ENCODE results near the gene MTHFD1L. TPM values are rescaled to one million over a fixed set of nuclear protein-coding genes. Genes with fewer than 3 reads are reported as not detected.

MTHFD1L gene
- total and polyA plus RNA-seq, 2 of the 8 experiments (the other 6 are each of a cell fraction or from before 2014, with no cell fraction given), result 29.2 to 105 TPM

- TF ChIP-seq CHD7 (IDR thresholded peaks at IDR 0.05; ENCODE audit: insufficient replicate concordance, low read length), result no peak
- TF ChIP-seq JUN (IDR thresholded peaks at IDR 0.05; ENCODE audit: low read depth, low read length), result no peak
- no peak for TF ChIP-seq SIN3A (conservative IDR thresholded peaks at IDR 0.05 in 1 of 2, IDR thresholded peaks at IDR 0.05 in 1 of 2; ENCODE audit: low read depth in 1 of 2, low read length in 2 of 2)
- no peak for TF ChIP-seq RAD21 (IDR thresholded peaks at IDR 0.05 in 1 of 2, conservative IDR thresholded peaks at IDR 0.05 in 1 of 2; ENCODE audit: low read depth in 2 of 2, low read length in 2 of 2)
- no peak for TF ChIP-seq FOSL1 (IDR thresholded peaks at IDR 0.05; ENCODE audit: insufficient read depth, low read depth, low read length)
- TF ChIP-seq EP300 (IDR thresholded peaks at IDR 0.05; ENCODE audit: borderline replicate concordance in 1 of 2, low read depth in 2 of 2, low read length in 2 of 2), result no peak
- TF ChIP-seq SP1 (IDR thresholded peaks at IDR 0.05; ENCODE audit: low read depth, low read length), result no peak
- no peak for TF ChIP-seq CHD2 (IDR thresholded peaks at IDR 0.05; ENCODE audit: low read length)
- no peak for TF ChIP-seq RNF2 (IDR thresholded peaks at IDR 0.05; ENCODE audit: borderline replicate concordance, low read depth, low read length, missing control alignments, poor library complexity, severe bottlenecking)
- no peak for TF ChIP-seq KDM4A (IDR thresholded peaks at IDR 0.05; ENCODE audit: low read depth, low read length, severe bottlenecking)
- TF ChIP-seq BACH1 (IDR thresholded peaks at IDR 0.05; ENCODE audit: low read length), result no peak
These were observed 33.9 kb upstream of the MTHFD1L start (continued) for GRCh38 chr6:150831577-150831976.

All from H1 (cell line).